ENCODE data around the gene RYR2.

DNA sequence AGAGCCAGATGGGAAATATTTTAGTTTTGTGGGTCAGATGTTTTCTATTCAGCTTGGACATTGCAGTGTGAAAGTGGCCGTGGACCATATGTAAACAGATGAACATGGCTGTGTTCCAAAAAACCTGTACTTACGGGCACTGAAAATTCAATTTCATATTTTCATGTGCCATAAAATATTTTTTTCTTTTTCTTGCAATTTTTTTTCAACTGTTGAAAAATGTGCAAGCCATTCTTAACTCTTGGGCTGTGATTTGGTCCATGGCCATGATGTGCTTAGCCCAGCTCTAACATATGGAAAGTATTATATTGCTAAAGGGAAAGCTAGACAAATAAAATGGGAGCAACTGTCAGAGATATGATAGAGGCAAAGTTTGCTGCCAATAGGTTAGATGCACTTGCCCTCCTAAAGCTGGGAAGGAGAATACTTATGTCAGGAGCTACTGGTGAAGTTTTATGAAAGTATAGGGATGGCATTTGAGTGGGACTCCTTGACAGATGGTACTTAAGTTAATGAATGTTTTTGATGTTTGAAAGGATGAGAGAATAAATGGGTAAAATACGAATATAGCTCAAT, 240.3 kb downstream of the RYR2 start:
- TF ChIP-seq, protein P1, sequence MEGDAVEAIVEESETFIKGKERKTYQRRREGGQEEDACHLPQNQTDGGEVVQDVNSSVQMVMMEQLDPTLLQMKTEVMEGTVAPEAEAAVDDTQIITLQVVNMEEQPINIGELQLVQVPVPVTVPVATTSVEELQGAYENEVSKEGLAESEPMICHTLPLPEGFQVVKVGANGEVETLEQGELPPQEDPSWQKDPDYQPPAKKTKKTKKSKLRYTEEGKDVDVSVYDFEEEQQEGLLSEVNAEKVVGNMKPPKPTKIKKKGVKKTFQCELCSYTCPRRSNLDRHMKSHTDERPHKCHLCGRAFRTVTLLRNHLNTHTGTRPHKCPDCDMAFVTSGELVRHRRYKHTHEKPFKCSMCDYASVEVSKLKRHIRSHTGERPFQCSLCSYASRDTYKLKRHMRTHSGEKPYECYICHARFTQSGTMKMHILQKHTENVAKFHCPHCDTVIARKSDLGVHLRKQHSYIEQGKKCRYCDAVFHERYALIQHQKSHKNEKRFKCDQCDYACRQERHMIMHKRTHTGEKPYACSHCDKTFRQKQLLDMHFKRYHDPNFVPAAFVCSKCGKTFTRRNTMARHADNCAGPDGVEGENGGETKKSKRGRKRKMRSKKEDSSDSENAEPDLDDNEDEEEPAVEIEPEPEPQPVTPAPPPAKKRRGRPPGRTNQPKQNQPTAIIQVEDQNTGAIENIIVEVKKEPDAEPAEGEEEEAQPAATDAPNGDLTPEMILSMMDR (IDR thresholded peaks at IDR 0.05; ENCODE audit: poor library complexity), result no peak
- TF ChIP-seq EZH2 (IDR thresholded peaks at IDR 0.05; ENCODE audit: borderline replicate concordance) (no peak), EZH2phosphoT487 (IDR thresholded peaks at IDR 0.05; ENCODE audit: low read depth, severe bottlenecking, unreplicated experiment) (no peak)

All from hepatocyte (in vitro differentiated cells).